Measurements from ENCODE around the gene PFN1. TPM values are rescaled to one million over a fixed set of nuclear protein-coding genes. Genes with fewer than 3 reads are reported as not detected.

Gene PFN1
- total RNA-seq, 2 donors from 2014 or later, result 880 to 935 TPM

- H3K9me3 ChIP-seq (ENCODE audit: control insufficient read depth, low read length), result no peaks in the 10 kb centered on the region
Observed at GRCh38 chr17:4994081-4994595, 45.8 kb upstream of the PFN1 start.

DNA sequence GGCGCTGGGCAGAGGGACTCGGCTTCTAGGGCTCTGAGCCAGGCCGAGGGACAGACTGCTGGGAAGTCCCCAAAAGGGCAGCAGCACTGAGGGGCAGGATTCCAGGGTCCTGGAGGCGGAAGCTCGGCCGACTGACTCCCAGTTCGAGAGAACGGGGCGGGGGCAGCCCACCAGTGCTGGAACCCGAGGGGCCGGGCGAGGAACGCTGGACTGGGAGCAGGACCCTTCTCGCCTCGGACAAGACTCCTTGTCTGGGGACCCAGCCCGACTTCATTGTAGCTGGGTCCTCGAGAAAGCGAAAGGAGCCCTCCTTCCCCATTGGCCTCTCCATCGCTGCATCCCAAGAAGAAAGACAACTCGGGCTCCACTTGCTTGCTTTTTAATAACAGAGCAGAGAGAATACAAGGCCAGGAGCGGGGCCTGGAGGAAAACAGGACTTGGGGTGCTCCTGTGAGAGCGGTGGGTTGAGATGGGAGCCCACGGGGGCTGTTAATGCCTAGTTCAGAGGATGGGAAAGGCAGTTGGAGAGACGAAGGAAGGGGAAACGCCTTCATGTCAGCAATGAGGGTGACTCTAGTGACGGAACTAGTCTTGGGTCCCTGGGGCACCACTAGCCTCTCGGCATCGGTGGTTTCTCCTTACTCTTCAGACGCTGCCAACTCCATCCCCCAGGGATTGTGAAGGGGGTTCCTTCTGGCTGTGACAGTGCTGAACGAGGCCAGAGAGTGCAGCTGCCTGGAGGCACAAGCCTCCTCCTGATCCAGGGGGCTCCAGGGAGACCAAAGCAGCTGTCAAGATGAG lies 39.6 kb upstream of the PFN1 start:
- peaks cover 37% of the 10 kb centered on the region for H3K27me3 Mint-ChIP-seq (ENCODE audit: insufficient read depth)
- H3K4me1 ChIP-seq (ENCODE audit: control insufficient read depth, insufficient read depth, low read length), result no peaks in the 10 kb centered on the region
- peaks cover 17% of the 10 kb centered on the region for H3K4me1 Mint-ChIP-seq
- no peak overlapping the region for H3K9ac ChIP-seq (ENCODE audit: extremely low read depth, low read length, poor library complexity, severe bottlenecking)
- TF ChIP-seq, protein P1, sequence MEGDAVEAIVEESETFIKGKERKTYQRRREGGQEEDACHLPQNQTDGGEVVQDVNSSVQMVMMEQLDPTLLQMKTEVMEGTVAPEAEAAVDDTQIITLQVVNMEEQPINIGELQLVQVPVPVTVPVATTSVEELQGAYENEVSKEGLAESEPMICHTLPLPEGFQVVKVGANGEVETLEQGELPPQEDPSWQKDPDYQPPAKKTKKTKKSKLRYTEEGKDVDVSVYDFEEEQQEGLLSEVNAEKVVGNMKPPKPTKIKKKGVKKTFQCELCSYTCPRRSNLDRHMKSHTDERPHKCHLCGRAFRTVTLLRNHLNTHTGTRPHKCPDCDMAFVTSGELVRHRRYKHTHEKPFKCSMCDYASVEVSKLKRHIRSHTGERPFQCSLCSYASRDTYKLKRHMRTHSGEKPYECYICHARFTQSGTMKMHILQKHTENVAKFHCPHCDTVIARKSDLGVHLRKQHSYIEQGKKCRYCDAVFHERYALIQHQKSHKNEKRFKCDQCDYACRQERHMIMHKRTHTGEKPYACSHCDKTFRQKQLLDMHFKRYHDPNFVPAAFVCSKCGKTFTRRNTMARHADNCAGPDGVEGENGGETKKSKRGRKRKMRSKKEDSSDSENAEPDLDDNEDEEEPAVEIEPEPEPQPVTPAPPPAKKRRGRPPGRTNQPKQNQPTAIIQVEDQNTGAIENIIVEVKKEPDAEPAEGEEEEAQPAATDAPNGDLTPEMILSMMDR (conservative IDR thresholded peaks at IDR 0.05), result no peak
- peaks cover 12% of the 10 kb centered on the region for H3K27me3 ChIP-seq (ENCODE audit: control insufficient read depth, insufficient read depth, low read length, poor library complexity, severe bottlenecking)
- H3K9me3 ChIP-seq (ENCODE audit: control insufficient read depth, low read length), result no peaks in the 10 kb centered on the region
- H3K4me3 Mint-ChIP-seq, result peak overlapping the region; percentile 74
- H3K36me3 ChIP-seq (ENCODE audit: control insufficient read depth, insufficient read depth, low read length), result no peaks in the 10 kb centered on the region
- no peak overlapping the region for H3K27ac Mint-ChIP-seq
- H3K4me3 ChIP-seq (ENCODE audit: low read length), result peak overlapping the region; percentile 80
- DNase-seq, result no peak
- H3K27ac ChIP-seq (ENCODE audit: low read depth, low read length), result no peak overlapping the region
- 30 to 43% methylated on average over 17 to 30 of the region's 30 CpGs for WGBS, 2 experiments (ENCODE audit: insufficient coverage in 1 of 2, insufficient read length in 1 of 2)
- no peaks in the 10 kb centered on the region for H3K36me3 Mint-ChIP-seq (ENCODE audit: low read depth)
- no peaks in the 10 kb centered on the region for H3K9me3 Mint-ChIP-seq

More at GRCh38 chr17:4994081-4994595, 45.8 kb upstream of the PFN1 start:
- WGBS, 2 experiments (ENCODE audit: insufficient coverage in 1 of 2, insufficient read length in 1 of 2), result 85 to 95% methylated on average over 3 to 6 of the region's 6 CpGs
- H3K27me3 ChIP-seq (ENCODE audit: control insufficient read depth, insufficient read depth, low read length, poor library complexity, severe bottlenecking), result peaks cover 16% of the 10 kb centered on the region
- Mint-ChIP-seq H3K4me3 (no peak overlapping the region), H3K9me3 (no peaks in the 10 kb centered on the region), H3K4me1 (peaks cover 5% of the 10 kb centered on the region), H3K27me3 (ENCODE audit: insufficient read depth) (peaks cover 38% of the 10 kb centered on the region), H3K36me3 (ENCODE audit: low read depth) (no peaks in the 10 kb centered on the region), H3K27ac (no peak overlapping the region)
- TF ChIP-seq, protein P1 (conservative IDR thresholded peaks at IDR 0.05), result no peak
- no peak overlapping the region for H3K4me3 ChIP-seq (ENCODE audit: low read length)
- no peak for DNase-seq
- H3K4me1 ChIP-seq (ENCODE audit: control insufficient read depth, insufficient read depth, low read length), result no peaks in the 10 kb centered on the region
- no peak overlapping the region for H3K27ac ChIP-seq (ENCODE audit: low read depth, low read length)
- no peaks in the 10 kb centered on the region for H3K36me3 ChIP-seq (ENCODE audit: control insufficient read depth, insufficient read depth, low read length)
- H3K9ac ChIP-seq (ENCODE audit: extremely low read depth, low read length, poor library complexity, severe bottlenecking), result no peak overlapping the region

GRCh38 chr17:4986951-4987766 lies 38.8 kb upstream of the PFN1 start, which contains the start of gene CAMTA2:
Gene CAMTA2 (minus strand): TSS chr17:4987675. CDS start chr17:4986222, 1,453 bp downstream.
- Mint-ChIP-seq H3K4me3 (peak within 1 kb of the TSS; percentile 74), H3K9me3 (no peaks in the 10 kb centered on the region), H3K27ac (no peak within 1 kb of the TSS), H3K36me3 (ENCODE audit: low read depth) (peaks cover 3% of the 10 kb centered on the region), H3K4me1 (peaks cover 17% of the 10 kb centered on the region), H3K27me3 (ENCODE audit: insufficient read depth) (peaks cover 43% of the 10 kb centered on the region)
- TF ChIP-seq, protein P1 (conservative IDR thresholded peaks at IDR 0.05), result peak; percentile 79
- 2 to 4% methylated on average over 19 to 78 of the region's 78 CpGs for WGBS, 2 experiments (ENCODE audit: insufficient coverage in 1 of 2, insufficient read length in 1 of 2)
- Histone ChIP-seq H3K4me1 (ENCODE audit: control insufficient read depth, insufficient read depth, low read length) (no peaks in the 10 kb centered on the region), H3K9me3 (ENCODE audit: control insufficient read depth, low read length) (no peaks in the 10 kb centered on the region), H3K27ac (ENCODE audit: low read depth, low read length) (no peak within 1 kb of the TSS), H3K9ac (ENCODE audit: extremely low read depth, low read length, poor library complexity, severe bottlenecking) (peak within 1 kb of the TSS; percentile 23), H3K4me3 (ENCODE audit: low read length) (peak within 1 kb of the TSS; percentile 80), H3K36me3 (ENCODE audit: control insufficient read depth, insufficient read depth, low read length) (no peaks in the 10 kb centered on the region), H3K27me3 (ENCODE audit: control insufficient read depth, insufficient read depth, low read length, poor library complexity, severe bottlenecking) (peaks cover 12% of the 10 kb centered on the region)
- DNase-seq, result peak; percentile 94
